NCI-H1092 (cell line): Measurements from ENCODE around the gene APLF.
"Not testable (repeated sequence)": the region's sequence is repeated elsewhere in the genome, so short reads cannot be mapped to it uniquely, and the experiment has no call there.

Source experiments
- DNase-seq: peaks from one replicate; lab custom pipeline; 2025; lab: John Stamatoyannopoulos, UW

Gene APLF

DNA sequence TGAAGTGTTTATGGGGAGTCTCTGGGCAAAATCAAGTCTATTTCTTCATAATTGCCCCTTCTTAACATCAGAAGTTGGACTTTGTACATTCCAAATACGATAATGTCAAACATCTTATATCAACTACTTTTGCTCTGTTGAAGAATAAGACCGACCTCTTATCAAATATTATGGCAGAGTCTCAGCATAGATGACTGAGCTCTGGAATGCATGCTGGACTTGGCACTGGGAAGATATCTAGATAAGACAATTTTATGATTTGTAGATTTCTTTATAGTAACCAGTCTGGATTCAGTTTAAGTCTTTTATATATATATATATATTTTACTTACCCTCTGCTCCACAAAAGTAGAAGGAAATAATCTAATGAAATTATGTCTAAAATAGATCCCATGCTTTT is 8.2 kb downstream of the APLF start:
- no peak for DNase-seq

DNA sequence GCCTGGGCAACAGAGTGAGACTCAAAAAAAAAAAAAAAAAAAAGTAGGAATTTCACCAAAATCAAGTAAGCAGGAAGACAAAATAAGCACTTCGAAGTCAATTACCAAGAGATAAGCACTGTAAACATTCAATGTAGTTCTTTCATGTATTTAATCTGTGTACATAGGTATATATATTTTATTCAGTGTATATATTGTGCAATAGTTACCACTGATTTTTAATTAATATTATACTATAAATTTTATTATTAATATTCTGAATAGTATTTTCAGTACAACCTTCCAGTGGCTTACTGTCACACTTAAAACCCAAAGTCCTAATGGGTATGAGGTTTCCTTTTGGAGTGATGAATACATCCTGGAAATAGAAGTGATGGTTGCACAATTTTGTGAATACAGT is 9.1 kb downstream of the APLF start:
- no peak for DNase-seq

DNA sequence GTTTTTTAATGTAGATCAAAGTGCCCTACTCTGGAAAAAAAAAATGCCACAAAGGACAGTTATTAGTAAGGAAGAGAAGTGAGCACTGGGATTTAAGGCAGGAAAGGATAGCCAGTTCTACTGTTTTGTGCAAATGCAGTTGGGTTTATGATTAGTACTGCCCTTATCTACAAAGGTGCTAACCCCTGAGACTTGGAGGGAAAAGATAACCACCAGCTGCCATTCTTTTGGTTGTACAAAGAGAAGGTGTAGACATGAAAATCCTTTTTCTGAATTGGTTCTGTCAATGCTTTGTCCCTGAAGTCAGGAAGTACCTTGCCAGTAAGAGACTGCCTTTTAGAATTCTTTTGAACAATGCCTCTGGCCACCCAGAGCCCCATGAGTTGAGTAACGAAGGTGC is 11.3 kb downstream of the APLF start:
- no peak for DNase-seq

GRCh38 chr2:68482296-68482820 is 15.0 kb downstream of the APLF start:
- no peak for DNase-seq

GRCh38 chr2:68483011-68483410 is 15.6 kb downstream of the APLF start:
- no peak for DNase-seq

DNA sequence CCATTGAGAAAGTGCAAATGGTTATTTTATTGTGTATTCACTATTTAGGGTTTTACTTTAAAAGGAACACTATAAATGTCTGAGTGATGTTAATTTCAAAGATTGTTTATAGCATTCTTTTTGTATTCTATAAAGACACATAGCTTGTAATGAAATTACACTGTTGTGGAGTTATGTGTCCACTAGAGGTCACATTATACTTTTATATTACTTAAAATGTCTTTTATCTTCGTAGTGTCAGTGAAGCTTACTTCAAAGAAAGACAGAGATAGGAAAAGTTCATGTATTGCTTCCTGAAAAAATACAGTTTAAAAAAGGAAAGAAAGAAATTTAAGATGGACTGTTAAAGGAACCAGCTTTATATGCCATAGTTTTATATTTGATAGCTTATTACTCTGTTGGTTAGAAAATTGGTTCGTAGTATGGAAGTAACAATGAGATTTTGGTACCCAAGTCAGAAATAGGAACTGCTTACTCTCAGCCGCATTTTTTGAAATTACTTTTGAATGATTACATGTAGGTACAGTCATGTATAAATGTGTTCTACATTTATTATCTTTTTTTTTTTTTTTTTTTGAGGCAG is 20.5 kb downstream of the APLF start:
- DNase-seq, result no peak

DNA sequence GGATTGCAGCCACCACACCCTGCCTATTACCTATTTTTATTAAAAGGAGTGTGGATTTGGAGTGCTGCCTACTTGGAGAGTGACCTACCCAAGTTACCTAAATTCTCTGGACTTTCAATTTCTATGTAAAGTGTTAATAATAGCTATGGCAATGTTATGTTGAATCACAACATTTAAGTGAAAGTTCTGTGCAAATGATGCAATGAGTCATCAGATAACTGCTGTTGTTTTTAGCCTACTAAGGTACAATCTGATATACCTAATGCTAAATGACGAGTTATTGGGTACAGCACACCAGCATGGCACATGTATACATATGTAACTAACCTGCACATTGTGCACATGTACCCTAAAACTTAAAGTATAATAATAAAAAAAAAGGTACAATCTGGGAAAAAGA is 21.2 kb downstream of the APLF start:
- not testable (repeated sequence) for DNase-seq

DNA sequence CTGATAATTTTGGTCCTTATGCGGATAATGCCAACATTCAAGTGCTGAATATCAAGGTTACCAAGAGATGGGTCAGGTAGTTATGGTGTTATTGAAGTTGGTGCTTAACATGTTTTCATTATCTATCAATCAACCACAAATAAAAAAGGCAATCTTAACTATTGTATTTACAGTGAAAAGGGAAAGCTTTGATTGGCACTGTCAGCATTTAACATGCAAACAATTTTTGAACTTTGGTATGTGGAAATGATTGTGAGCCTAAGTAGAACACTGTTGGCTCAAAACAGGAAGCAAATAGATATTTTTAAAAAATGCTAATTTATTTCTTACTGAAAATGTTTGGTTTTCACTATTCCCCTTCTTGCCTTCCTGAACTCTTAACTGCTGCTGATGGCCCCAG is 21.9 kb downstream of the APLF start:
- no peak for DNase-seq

GRCh38 chr2:68491582-68491981 is 24.2 kb downstream of the APLF start:
- DNase-seq, result no peak

GRCh38 chr2:68499133-68499532 is 31.7 kb downstream of the APLF start:
- no peak for DNase-seq

DNA sequence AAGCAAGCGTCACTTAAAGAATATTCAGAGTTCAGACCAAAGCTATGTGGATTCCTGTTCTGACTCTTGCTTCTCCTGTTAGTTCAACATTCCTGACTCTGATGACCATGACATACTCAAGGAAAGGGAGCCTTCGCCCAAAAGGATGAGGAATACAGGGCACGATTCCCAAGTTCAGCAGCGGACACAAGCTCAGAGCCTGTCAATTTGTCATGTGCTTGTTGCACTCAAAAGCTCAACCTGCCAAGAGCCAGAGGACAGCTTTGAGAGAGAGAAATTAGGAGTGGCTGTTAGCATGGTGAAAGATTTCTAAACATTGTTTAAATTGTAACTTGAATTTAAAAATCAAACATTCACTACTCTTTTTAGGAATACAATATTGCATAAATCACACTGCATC is 33.3 kb downstream of the APLF start:
- no peak for DNase-seq

GRCh38 chr2:68501768-68502167 is 34.4 kb downstream of the APLF start:
- no peak for DNase-seq

GRCh38 chr2:68505603-68506159 is 38.3 kb downstream of the APLF start:
- no peak for DNase-seq

- no peak for DNase-seq
Measured at GRCh38 chr2:68506170-68506569, 38.8 kb downstream of the APLF start.

DNA sequence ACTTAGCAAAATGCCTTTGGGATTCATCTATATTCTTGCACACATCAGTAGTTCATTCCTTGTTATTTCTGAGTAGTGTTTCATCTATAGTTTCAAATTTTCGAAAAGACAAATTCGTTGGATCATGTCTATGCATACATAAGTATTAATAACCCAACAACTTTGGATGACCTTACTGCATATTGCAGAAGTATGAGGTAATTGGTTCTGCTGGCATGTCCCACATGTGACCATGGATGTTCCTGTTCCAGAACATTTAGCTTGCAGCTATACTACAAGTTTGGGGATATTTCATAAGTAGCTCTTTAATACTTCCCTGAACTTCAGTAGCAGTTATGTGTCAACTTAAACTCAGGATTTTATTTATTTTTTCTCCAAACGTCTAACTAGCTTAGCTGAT is 44.9 kb downstream of the APLF start:
- no peak for DNase-seq

DNA sequence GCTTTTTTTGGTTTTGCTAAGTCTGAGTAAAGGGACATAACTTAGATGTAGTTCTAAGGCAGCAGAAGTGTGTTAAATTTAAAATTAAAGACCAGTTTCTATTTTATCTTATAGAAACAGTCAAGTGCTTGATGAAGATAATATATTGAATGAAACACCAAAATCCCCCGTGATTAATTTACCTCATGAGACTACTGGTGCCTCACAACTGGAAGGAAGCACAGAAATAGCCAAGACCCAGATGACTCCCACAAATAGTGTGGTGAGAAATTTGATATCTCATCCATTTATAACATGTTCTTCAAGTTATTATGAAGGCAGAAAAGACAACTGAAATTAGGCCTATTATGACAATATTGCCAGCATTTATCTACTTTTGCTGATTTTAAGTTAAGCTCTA is 45.6 kb downstream of the APLF start:
- no peak for DNase-seq

- DNase-seq, result no peak
Measured at GRCh38 chr2:68514316-68514929, 47.0 kb downstream of the APLF start.

GRCh38 chr2:68516051-68516955 is 48.9 kb downstream of the APLF start:
- DNase-seq, result no peak

- no peak for DNase-seq
Measured at GRCh38 chr2:68519236-68519635, 51.9 kb downstream of the APLF start.

DNA sequence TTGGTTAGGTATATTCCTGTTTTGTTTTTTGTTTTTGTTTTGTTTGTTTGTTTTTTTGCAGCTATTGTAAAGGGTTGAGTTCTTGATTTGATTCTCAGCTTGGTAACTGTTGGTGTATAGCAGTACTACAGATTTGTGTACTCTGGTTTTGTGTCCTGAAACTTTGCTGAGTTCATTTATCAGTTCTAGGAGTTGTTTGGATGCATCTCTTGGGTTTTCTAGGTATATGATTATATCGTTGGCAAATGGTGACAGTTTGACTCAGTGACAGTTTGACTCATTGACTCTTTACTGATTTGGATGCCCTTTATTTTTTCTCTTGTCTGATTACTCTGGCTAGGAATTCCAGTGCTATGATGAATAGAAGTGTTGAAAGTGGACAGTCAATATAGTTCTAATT is 53.7 kb downstream of the APLF start:
- no peak for DNase-seq

DNA sequence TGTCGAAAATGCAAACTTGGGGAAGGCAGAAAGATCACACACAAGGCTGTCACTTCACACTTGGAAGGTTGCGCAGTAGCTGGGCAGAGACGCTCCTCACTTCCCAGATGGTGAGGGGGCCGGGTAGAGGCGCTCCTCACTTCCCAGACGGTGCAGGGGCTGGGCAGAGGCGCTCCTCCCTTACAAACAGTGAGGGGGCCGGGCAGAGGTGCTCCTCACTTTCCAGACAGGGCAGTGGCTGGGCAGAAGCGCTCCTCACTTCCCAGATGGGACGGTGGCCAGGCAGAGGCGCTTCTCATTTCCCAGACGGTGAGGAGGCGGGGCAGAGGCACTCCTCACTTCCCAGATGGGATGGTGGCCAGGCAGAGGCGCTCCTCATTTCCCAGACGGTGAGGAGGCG is 59.6 kb downstream of the APLF start:
- DNase-seq, result not testable (repeated sequence)

GRCh38 chr2:68527343-68528081 is 60.1 kb downstream of the APLF start:
- not testable (repeated sequence) for DNase-seq
